ENCODE measurements around the gene OPCML.

Gene OPCML

GRCh38 chr11:132463295-132464002 is 1068.9 kb downstream of the OPCML start:
- DNase-seq (ENCODE audit: low read depth), result no peak
- no peak overlapping the region for H3K4me3 ChIP-seq (ENCODE audit: low read length)
- TF ChIP-seq CTCF (IDR thresholded peaks at IDR 0.05; ENCODE audit: insufficient read depth, low read depth, low read length, missing control alignments), result no peak

- no peak for TF ChIP-seq CTCF (IDR thresholded peaks at IDR 0.05; ENCODE audit: insufficient read depth, low read depth, low read length, missing control alignments)
- no peak overlapping the region for H3K4me3 ChIP-seq (ENCODE audit: low read length)
Measured at GRCh38 chr11:132459736-132460135, 1072.6 kb downstream of the OPCML start.

GRCh38 chr11:132457445-132457844 is 1074.9 kb downstream of the OPCML start:
- no peak overlapping the region for H3K4me3 ChIP-seq (ENCODE audit: low read length)
- no peak for TF ChIP-seq CTCF (IDR thresholded peaks at IDR 0.05; ENCODE audit: insufficient read depth, low read depth, low read length, missing control alignments)
- no peak for DNase-seq (ENCODE audit: low read depth)

More at GRCh38 chr11:132459736-132460135, 1072.6 kb downstream of the OPCML start:
- DNase-seq (ENCODE audit: low read depth), result no peak

GRCh38 chr11:132456751-132457328 is 1075.5 kb downstream of the OPCML start:
- H3K4me3 ChIP-seq (ENCODE audit: low read length), result no peak overlapping the region

GRCh38 chr11:132455044-132455443 is 1077.3 kb downstream of the OPCML start:
- no peak overlapping the region for H3K4me3 ChIP-seq (ENCODE audit: low read length)
- no peak for DNase-seq (ENCODE audit: low read depth)
- no peak for TF ChIP-seq CTCF (IDR thresholded peaks at IDR 0.05; ENCODE audit: insufficient read depth, low read depth, low read length, missing control alignments)

More at GRCh38 chr11:132456751-132457328, 1075.5 kb downstream of the OPCML start:
- no peak for DNase-seq (ENCODE audit: low read depth)
- no peak for TF ChIP-seq CTCF (IDR thresholded peaks at IDR 0.05; ENCODE audit: insufficient read depth, low read depth, low read length, missing control alignments)

- no peak for DNase-seq (ENCODE audit: low read depth)
- no peak overlapping the region for H3K4me3 ChIP-seq (ENCODE audit: low read length)
- TF ChIP-seq CTCF (IDR thresholded peaks at IDR 0.05; ENCODE audit: insufficient read depth, low read depth, low read length, missing control alignments), result no peak
Measured at GRCh38 chr11:132453406-132453805, 1078.9 kb downstream of the OPCML start.

- TF ChIP-seq CTCF (IDR thresholded peaks at IDR 0.05; ENCODE audit: insufficient read depth, low read depth, low read length, missing control alignments), result no peak
- DNase-seq (ENCODE audit: low read depth), result no peak
- H3K4me3 ChIP-seq (ENCODE audit: low read length), result no peak overlapping the region
Measured at GRCh38 chr11:132452616-132453015, 1079.7 kb downstream of the OPCML start.

Measured in epithelial cell of esophagus (primary cell).